Stomach smooth muscle (tissue), 2 donors: Measurements from ENCODE around the gene VANGL1.

ENCODE experiments used
- H3K27ac ChIP-seq: one replicate; pipeline ENCODE4 v1.7.0; 2013; ENCODE audit warnings: mild to moderate bottlenecking, low read length, inconsistent platforms
- H3K27me3 ChIP-seq, 2 donors: one replicate each; pipeline ENCODE4 v1.7.0; 2013; ENCODE audit warnings: low read length in 2 of 2; ENCODE audit not compliant: insufficient read depth in 2 of 2, control insufficient read depth in 1 of 2
- H3K36me3 ChIP-seq, 2 donors: one replicate each; pipeline ENCODE4 v1.7.0; 2013; ENCODE audit warnings: low read length in 2 of 2; ENCODE audit not compliant: control insufficient read depth in 2 of 2, insufficient read depth in 2 of 2
- H3K4me1 ChIP-seq: one replicate; pipeline ENCODE4 v1.7.0; 2013; ENCODE audit warnings: low read length; ENCODE audit not compliant: control insufficient read depth, insufficient read depth
- H3K4me3 ChIP-seq, 2 donors: one replicate each; pipeline ENCODE4 v1.7.0; 2013; ENCODE audit warnings: low read length in 2 of 2
- H3K9ac ChIP-seq, 2 donors: one replicate each; pipeline ENCODE4 v1.7.0; 2013; ENCODE audit warnings: low read length in 2 of 2, mild to moderate bottlenecking in 1 of 2
- H3K9me3 ChIP-seq, 2 donors: one replicate each; pipeline ENCODE4 v1.7.0; 2013; ENCODE audit warnings: low read length in 2 of 2; ENCODE audit not compliant: control insufficient read depth in 2 of 2
- donor health status: healthy.
- donor health status: Pancreatic carcinoma.

VANGL1 gene

GRCh38 chr1:115702959-115703358, 61.2 kb downstream of the VANGL1 start:
- no peak overlapping the region for H3K27ac ChIP-seq
- H3K4me1 ChIP-seq, result no peaks in the 10 kb centered on the region
- H3K9ac ChIP-seq, result no peak overlapping the region
- no peaks in the 10 kb centered on the region for H3K36me3 ChIP-seq
- no peaks in the 10 kb centered on the region for H3K27me3 ChIP-seq
- H3K9me3 ChIP-seq, result no peaks in the 10 kb centered on the region
- H3K4me3 ChIP-seq, result no peak overlapping the region

DNA sequence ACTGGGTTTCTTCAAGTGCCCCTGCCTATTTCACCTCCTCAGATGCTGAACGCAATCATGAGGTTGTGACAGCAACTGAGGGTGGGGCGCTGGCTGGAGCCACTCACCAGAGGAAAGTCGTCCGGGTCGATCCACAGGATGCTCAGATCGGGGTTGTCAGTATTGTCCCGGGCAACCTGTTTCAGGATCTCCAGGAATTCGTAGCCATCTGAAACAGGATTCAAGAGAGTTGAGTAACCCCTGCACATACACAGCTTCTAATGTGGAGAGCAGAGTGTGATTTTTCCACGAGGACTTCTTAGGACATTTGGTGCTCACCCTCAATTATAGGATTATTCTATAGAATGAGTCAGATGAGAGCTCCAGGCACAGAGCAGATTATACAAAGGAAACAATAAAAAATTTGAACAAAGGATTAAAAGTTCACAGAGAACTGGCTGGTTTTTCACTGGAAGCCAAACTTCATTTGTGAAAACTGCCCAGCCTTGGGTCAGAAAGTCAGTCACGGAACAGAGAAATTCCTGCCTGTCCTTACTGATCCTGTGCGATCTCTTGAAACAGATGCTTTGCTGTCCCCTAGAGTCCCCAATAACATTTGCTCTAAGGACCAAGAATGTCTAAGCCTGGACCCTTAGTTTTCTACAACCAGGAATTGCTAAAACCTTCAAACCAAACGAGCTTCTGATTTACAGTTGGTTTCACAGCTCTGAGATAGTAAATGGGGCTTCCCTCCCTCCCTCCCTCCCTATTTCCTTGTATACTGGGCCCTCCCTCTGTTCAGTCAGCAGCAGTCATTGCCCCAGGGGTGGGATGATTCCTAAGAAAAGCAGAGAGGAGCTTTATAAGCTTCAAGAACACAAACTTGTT, 63.5 kb downstream of the VANGL1 start:
- H3K27ac ChIP-seq, result no peak overlapping the region
- H3K9me3 ChIP-seq, result no peaks in the 10 kb centered on the region
- no peak overlapping the region for H3K4me3 ChIP-seq
- no peak overlapping the region for H3K9ac ChIP-seq
- no peaks in the 10 kb centered on the region for H3K36me3 ChIP-seq
- no peaks in the 10 kb centered on the region for H3K27me3 ChIP-seq
- H3K4me1 ChIP-seq, result no peaks in the 10 kb centered on the region

GRCh38 chr1:115705963-115706362, 64.2 kb downstream of the VANGL1 start:
- H3K9ac ChIP-seq, result no peak overlapping the region
- H3K27ac ChIP-seq, result no peak overlapping the region
- H3K36me3 ChIP-seq, result no peaks in the 10 kb centered on the region
- no peaks in the 10 kb centered on the region for H3K9me3 ChIP-seq
- peaks cover 0 to 4% of the 10 kb centered on the region in 2 donors for H3K27me3 ChIP-seq
- H3K4me3 ChIP-seq, result no peak overlapping the region
- no peaks in the 10 kb centered on the region for H3K4me1 ChIP-seq

DNA sequence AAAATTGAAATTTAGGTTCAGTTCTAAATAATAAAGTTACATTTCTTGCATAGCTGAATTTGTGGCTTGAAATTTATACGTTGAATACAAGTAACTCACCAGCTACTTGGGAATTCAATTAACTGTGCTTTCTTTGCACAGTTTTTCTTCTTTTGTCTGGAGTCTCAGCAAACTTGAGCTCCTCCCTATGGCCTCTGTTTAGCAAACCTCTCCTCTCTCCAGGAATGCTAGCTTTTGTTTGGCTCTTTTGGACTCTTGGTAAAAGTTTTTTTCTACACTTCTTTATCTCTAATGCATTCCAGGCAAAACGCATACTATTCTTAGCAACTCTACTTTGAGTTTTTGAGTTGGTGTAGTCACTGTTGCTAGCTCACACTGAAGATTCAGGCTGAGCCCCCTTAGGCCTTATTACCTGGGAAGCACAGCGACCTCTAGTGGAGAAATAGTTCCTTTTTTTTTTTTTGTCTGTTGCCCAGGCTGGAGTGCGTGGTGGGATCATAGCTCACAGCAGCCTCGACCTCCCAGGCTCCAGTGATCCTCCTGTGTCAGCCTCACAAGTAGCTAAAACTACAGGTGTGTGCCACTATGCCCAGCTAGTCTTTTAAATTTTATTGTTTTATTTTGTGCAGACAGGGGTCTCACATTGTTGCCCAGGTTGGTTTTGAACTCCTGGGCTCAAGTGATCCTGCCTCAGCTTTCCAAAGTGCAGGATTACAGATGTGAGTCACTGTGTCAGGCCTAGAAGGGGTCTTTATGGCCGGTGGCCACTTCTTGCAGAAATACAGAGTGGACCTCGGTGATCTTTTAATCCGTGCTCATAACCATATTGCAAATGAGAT, 65.0 kb downstream of the VANGL1 start:
- Histone ChIP-seq H3K36me3 (no peaks in the 10 kb centered on the region), H3K9ac (no peak overlapping the region), H3K9me3 (no peaks in the 10 kb centered on the region), H3K27me3 (peaks cover 0 to 4% of the 10 kb centered on the region in 2 donors), H3K27ac (no peak overlapping the region), H3K4me1 (no peaks in the 10 kb centered on the region), H3K4me3 (no peak overlapping the region)

DNA sequence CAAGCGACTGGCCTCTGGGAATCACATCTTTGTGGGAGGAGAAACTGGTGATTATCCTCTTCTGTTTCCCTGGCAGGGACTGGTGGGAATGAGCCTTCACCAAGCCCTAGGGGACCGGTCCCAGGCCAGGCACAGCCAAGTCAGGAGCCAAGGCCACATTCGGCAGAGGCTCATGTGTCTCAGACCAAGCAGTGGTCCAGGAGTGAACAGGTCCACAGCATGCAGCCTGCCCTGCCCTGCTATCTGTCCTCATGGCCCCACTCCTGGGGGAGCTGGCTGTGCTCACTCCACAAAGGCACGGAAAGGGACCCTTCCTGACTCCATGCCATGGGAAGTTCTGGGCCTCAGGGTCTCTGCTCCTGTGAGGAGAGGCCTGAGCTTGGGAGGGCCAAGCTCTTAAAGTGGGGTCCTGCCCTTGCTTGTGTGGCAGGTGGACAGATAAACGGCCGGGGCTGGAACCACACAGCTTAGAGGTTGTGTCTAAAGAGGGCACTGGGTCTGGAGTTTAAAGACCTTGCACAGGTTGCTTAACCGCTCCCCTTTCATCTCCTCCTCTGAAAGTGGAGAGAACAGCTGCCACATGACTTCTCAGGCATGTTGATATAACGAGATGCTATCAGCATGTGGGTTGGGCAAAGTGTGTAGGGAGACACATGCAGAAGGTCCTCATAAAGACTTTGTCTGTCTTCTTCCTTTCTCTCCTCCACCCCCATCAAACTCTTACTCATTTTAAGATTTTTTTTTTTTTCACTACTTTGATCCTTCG, 69.3 kb downstream of the VANGL1 start:
- H3K4me1 ChIP-seq, result no peaks in the 10 kb centered on the region
- no peak overlapping the region for H3K27ac ChIP-seq
- H3K4me3 ChIP-seq, result no peak overlapping the region
- H3K27me3 ChIP-seq, result peaks cover 0 to 8% of the 10 kb centered on the region in 2 donors
- H3K9me3 ChIP-seq, result no peaks in the 10 kb centered on the region
- no peaks in the 10 kb centered on the region for H3K36me3 ChIP-seq
- no peak overlapping the region for H3K9ac ChIP-seq

DNA sequence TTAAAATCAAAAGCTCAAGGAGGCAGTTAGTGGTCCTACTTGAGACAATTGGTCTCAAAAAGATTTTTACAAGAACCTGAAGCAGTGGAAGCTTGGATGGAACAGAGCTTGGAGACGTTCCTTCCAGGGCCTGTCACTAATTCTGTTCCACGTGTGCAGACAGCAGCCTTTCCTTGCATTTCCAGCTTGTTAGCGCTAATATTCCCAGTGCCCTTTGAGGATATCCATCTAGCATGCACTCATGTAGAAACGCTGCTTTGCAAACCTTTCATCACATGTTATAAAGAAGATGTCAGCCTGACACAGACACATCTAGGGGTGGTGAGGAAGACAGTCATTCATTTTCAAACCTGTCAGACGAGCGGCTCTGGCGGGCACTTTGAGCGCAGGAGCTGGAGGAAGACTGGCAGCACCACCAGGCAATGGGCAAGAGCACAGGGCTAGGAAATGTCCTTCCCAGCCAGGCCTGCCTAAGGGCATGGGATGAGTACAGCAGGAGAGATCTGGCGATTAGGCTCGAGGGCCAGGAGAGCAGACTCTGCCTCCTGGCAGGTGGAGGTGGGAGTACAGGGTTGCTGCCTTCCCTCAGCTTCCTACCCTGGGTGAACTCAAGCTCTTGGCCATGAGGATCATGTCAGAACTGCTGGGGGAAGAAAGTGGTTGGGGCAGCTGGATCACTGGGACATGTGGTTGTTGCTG, 71.3 kb downstream of the VANGL1 start:
- H3K4me1 ChIP-seq, result no peaks in the 10 kb centered on the region
- H3K27ac ChIP-seq, result no peak overlapping the region
- no peaks in the 10 kb centered on the region for H3K36me3 ChIP-seq
- H3K9ac ChIP-seq, result no peak overlapping the region
- no peaks in the 10 kb centered on the region for H3K9me3 ChIP-seq
- H3K4me3 ChIP-seq, result no peak overlapping the region
- peaks cover 0 to 8% of the 10 kb centered on the region in 2 donors for H3K27me3 ChIP-seq

- no peaks in the 10 kb centered on the region for H3K36me3 ChIP-seq
- no peak overlapping the region for H3K4me3 ChIP-seq
- no peak overlapping the region for H3K9ac ChIP-seq
- no peaks in the 10 kb centered on the region for H3K4me1 ChIP-seq
- no peak overlapping the region for H3K27ac ChIP-seq
- H3K9me3 ChIP-seq, result no peaks in the 10 kb centered on the region
- peaks cover 0 to 8% of the 10 kb centered on the region in 2 donors for H3K27me3 ChIP-seq
These were observed 72.1 kb downstream of the VANGL1 start for GRCh38 chr1:115713906-115714305.

DNA sequence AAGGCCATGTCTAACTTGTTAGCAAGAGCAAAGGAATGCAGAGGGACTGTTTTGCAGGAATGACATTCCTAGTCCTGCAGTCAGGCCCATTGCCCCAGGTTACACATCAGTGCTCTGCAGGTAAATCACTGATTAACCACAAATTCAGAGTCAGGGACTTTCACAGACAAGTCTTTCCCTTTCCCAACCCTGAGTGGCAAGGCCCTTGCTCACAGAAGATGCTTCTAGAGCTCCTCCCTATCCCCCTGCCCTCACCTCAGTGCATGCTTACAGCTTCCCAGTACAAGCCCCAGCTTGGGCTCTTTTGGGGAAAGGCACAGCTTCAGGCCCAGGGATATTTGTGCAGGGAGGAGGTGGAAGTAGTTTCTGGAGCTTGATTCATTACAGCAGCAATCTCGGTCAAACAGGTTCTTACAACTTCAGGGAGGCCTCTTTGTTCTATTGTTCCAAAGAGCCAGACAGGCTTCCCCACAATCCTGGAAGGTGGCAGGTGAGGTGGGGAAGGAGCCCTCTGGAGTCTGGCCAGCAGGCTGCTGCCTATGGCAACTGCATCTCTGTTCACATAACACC, 72.9 kb downstream of the VANGL1 start:
- Histone ChIP-seq H3K4me3 (no peak overlapping the region), H3K36me3 (no peaks in the 10 kb centered on the region), H3K27me3 (peaks cover 0 to 8% of the 10 kb centered on the region in 2 donors), H3K9ac (no peak overlapping the region), H3K9me3 (no peaks in the 10 kb centered on the region), H3K4me1 (no peaks in the 10 kb centered on the region), H3K27ac (no peak overlapping the region)

DNA sequence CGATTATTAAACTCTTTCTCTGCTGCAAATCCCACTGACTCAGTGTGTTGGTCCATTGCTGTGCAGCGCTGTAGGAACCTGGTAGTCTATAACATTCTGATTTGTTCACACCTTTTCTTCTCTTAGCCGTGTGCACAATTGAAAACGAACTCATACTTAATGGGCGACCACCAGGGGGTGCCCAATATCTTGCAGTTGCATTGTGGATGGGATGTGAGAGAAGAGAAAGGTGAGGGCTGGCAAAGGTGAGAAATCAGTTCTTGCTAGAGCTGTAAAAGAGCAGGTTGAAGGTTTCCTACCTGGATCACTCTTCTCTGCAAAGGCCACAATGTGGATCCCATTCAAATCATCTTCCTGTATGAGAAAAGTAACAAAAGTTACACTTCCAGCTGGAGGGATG, 75.8 kb downstream of the VANGL1 start:
- no peaks in the 10 kb centered on the region for H3K9me3 ChIP-seq
- H3K27me3 ChIP-seq, result peaks cover 0 to 3% of the 10 kb centered on the region in 2 donors
- H3K4me1 ChIP-seq, result no peaks in the 10 kb centered on the region
- H3K27ac ChIP-seq, result no peak overlapping the region
- H3K36me3 ChIP-seq, result no peaks in the 10 kb centered on the region
- H3K4me3 ChIP-seq, result no peak overlapping the region
- no peak overlapping the region for H3K9ac ChIP-seq
